HEK293 (cell line): Measurements from ENCODE around the gene GIMD1.
A peak's percentile ranks its signal among the peaks of the same experiment; 100 is the strongest.

Experiments
- GLIS1 ChIP-seq: fragments of 450-650 bp; formaldehyde crosslinking; IDR thresholded peaks from 2 replicates; pipeline ENCODE4 v1.5.1; 2016; ENCODE audit warnings: missing biosample characterization, missing genetic modification characterization
- IKZF3 ChIP-seq: fragments of 450-650 bp; IDR thresholded peaks from 2 replicates; pipeline ENCODE4 v1.5.0; 2018; ENCODE audit warnings: missing biosample characterization, mild to moderate bottlenecking, missing genetic modification characterization, moderate library complexity
- MZF1 ChIP-seq: fragments of 450-650 bp; formaldehyde crosslinking; IDR thresholded peaks from 2 replicates; pipeline ENCODE4 v1.5.1; 2017; ENCODE audit warnings: missing biosample characterization, missing genetic modification characterization, borderline replicate concordance
- PRDM1 ChIP-seq: fragments of 450-650 bp; formaldehyde crosslinking; IDR thresholded peaks from 2 replicates; pipeline ENCODE4; 2016; ENCODE audit warnings: missing biosample characterization, missing genetic modification characterization
- PRDM4 ChIP-seq: fragments of 450-650 bp; formaldehyde crosslinking; IDR thresholded peaks from 2 replicates; pipeline ENCODE4 v1.5.1; 2017; ENCODE audit warnings: missing biosample characterization, missing genetic modification characterization
- ZBTB48 ChIP-seq: fragments of 450-650 bp; formaldehyde crosslinking; IDR thresholded peaks from 2 replicates; pipeline ENCODE4 v1.5.1; 2016; ENCODE audit warnings: missing biosample characterization, missing genetic modification characterization
- ZFP37 ChIP-seq: fragments of 450-650 bp; formaldehyde crosslinking; IDR thresholded peaks from 2 replicates; pipeline ENCODE4 v1.5.1; 2016; ENCODE audit warnings: missing biosample characterization, missing genetic modification characterization
- ZFP41 ChIP-seq: fragments of 450-650 bp; formaldehyde crosslinking; IDR thresholded peaks from 2 replicates; pipeline ENCODE4 v1.5.1; 2016; ENCODE audit warnings: missing biosample characterization, missing genetic modification characterization, borderline replicate concordance
- ZNF223 ChIP-seq: fragments of 450-650 bp; formaldehyde crosslinking; IDR thresholded peaks from 2 replicates; pipeline ENCODE4 v1.5.1; 2016; ENCODE audit warnings: missing biosample characterization, missing genetic modification characterization
- ZNF266 ChIP-seq: fragments of 450-650 bp; formaldehyde crosslinking; IDR thresholded peaks from 2 replicates; pipeline ENCODE4 v1.5.1; 2016; ENCODE audit warnings: missing biosample characterization, missing genetic modification characterization, low read depth
- ZNF366 ChIP-seq: fragments of 450-650 bp; formaldehyde crosslinking; conservative IDR thresholded peaks from 2 replicates; pipeline ENCODE4 v1.5.1; 2016; ENCODE audit warnings: missing biosample characterization, missing genetic modification characterization
- ZNF394 ChIP-seq: fragments of 450-650 bp; formaldehyde crosslinking; IDR thresholded peaks from 2 replicates; pipeline ENCODE4 v1.5.1; 2016; ENCODE audit warnings: missing biosample characterization, missing genetic modification characterization, mild to moderate bottlenecking, moderate library complexity, borderline replicate concordance
- ZNF423 ChIP-seq: fragments of 450-650 bp; formaldehyde crosslinking; IDR thresholded peaks from 2 replicates; pipeline ENCODE4 v1.5.1; 2016; ENCODE audit warnings: missing biosample characterization, missing genetic modification characterization
- ZNF426 ChIP-seq: fragments of 450-650 bp; formaldehyde crosslinking; IDR thresholded peaks from 2 replicates; pipeline ENCODE4 v1.5.1; 2017; ENCODE audit warnings: missing biosample characterization, missing genetic modification characterization, mild to moderate bottlenecking, inconsistent platforms, moderate library complexity
- ZNF501 ChIP-seq: fragments of 450-650 bp; formaldehyde crosslinking; IDR thresholded peaks from 2 replicates; pipeline ENCODE4 v1.5.1; 2016; ENCODE audit warnings: missing biosample characterization, missing genetic modification characterization
- ZNF548 ChIP-seq: fragments of 450-650 bp; formaldehyde crosslinking; IDR thresholded peaks from 2 replicates; pipeline ENCODE4 v1.5.1; 2016; ENCODE audit warnings: missing biosample characterization, missing genetic modification characterization
- ZNF561 ChIP-seq: fragments of 450-650 bp; IDR thresholded peaks from 2 replicates; pipeline ENCODE4 v1.5.1; 2018; ENCODE audit warnings: missing biosample characterization, missing genetic modification characterization, borderline replicate concordance
- ZNF571 ChIP-seq: fragments of 450-650 bp; formaldehyde crosslinking; IDR thresholded peaks from 2 replicates; pipeline ENCODE4 v1.5.0; 2017; ENCODE audit warnings: missing biosample characterization, missing genetic modification characterization
- ZNF610 ChIP-seq: fragments of 450-650 bp; formaldehyde crosslinking; IDR thresholded peaks from 2 replicates; pipeline ENCODE4 v1.5.1; 2016; ENCODE audit warnings: missing biosample characterization, missing genetic modification characterization, borderline replicate concordance
- ZNF623 ChIP-seq: fragments of 450-650 bp; formaldehyde crosslinking; IDR thresholded peaks from 2 replicates; pipeline ENCODE4 v1.5.1; 2016; ENCODE audit warnings: missing biosample characterization, missing genetic modification characterization
- ZNF639 ChIP-seq: fragments of 450-650 bp; formaldehyde crosslinking; IDR thresholded peaks from 2 replicates; pipeline ENCODE4 v1.5.1; 2016; ENCODE audit warnings: missing biosample characterization, missing genetic modification characterization
- ZNF76 ChIP-seq: fragments of 450-650 bp; formaldehyde crosslinking; IDR thresholded peaks from 2 replicates; pipeline ENCODE4; 2016; ENCODE audit warnings: low read depth, missing biosample characterization, missing genetic modification characterization, borderline replicate concordance
- ZNF791 ChIP-seq: fragments of 450-650 bp; formaldehyde crosslinking; IDR thresholded peaks from 2 replicates; pipeline ENCODE4 v1.5.1; 2016; ENCODE audit warnings: missing biosample characterization, missing genetic modification characterization
- ZSCAN16 ChIP-seq: fragments of 450-650 bp; formaldehyde crosslinking; IDR thresholded peaks from 2 replicates; pipeline ENCODE4 v1.5.1; 2016; ENCODE audit warnings: missing biosample characterization, missing genetic modification characterization
- ZSCAN5A ChIP-seq: fragments of 450-650 bp; formaldehyde crosslinking; IDR thresholded peaks from 2 replicates; pipeline ENCODE4 v1.5.1; 2016; ENCODE audit warnings: missing biosample characterization, missing genetic modification characterization
- TF ChIP-seq, protein P1 (sequence below): fragments of 450-650 bp; formaldehyde crosslinking; IDR thresholded peaks from 2 replicates; pipeline ENCODE4 v1.5.1; 2016; ENCODE audit warnings: missing biosample characterization, missing genetic modification characterization
- TF ChIP-seq, protein P2 (sequence below): fragments of 450-650 bp; formaldehyde crosslinking; IDR thresholded peaks from 2 replicates; pipeline ENCODE4 v1.5.1; 2017; ENCODE audit warnings: missing biosample characterization, missing genetic modification characterization

GIMD1 gene

DNA sequence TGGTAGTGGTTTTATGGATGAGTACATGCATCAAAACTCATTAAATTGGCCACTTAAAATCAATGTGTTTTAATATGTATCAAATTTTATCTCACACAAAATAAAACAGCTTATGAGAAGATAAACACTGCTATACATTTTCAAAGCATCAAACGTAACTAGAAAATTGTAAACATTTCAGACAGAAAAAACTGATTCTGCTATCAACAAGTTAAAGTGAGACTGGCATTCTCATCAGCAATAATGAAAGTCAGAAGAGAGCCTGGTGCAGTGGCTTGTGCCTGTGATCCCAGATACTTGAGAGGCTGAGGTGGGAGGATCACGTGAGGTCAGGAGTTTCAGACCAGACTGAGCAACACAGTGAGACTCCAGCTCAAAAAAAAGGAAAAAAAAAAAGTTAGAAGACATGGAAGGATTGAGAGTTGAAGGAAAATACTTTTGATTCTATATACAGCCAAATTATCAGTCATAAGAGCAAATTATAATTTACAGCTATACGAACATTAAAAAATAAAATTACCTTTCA is 55.5 kb downstream of the GIMD1 start (continued):
- no peak for TF ChIP-seq ZNF223 (tag by site-specific recombination)
- TF ChIP-seq IKZF3 (tag by site-specific recombination) = no peak
- TF ChIP-seq GLIS1 (tag by site-specific recombination) = no peak
- TF ChIP-seq ZNF548 (tag by site-specific recombination) = no peak
- no peak for TF ChIP-seq ZNF610 (tag by site-specific recombination)
- no peak for TF ChIP-seq ZSCAN5A (tag by site-specific recombination)
- no peak for TF ChIP-seq PRDM4 (tag by site-specific recombination)
- TF ChIP-seq, protein P1, sequence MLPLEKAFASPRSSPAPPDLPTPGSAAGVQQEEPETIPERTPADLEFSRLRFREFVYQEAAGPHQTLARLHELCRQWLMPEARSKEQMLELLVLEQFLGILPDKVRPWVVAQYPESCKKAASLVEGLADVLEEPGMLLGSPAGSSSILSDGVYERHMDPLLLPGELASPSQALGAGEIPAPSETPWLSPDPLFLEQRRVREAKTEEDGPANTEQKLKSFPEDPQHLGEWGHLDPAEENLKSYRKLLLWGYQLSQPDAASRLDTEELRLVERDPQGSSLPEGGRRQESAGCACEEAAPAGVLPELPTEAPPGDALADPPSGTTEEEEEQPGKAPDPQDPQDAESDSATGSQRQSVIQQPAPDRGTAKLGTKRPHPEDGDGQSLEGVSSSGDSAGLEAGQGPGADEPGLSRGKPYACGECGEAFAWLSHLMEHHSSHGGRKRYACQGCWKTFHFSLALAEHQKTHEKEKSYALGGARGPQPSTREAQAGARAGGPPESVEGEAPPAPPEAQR (tag by site-specific recombination) = no peak
- no peak for TF ChIP-seq ZNF571 (tag by site-specific recombination)
- TF ChIP-seq ZNF266 = no peak
- TF ChIP-seq ZNF639 (tag by site-specific recombination) = no peak
- no peak for TF ChIP-seq ZFP37
- no peak for TF ChIP-seq ZNF426 (tag by site-specific recombination)
- no peak for TF ChIP-seq ZNF76 (tag by site-specific recombination)
- TF ChIP-seq ZSCAN16 (tag by site-specific recombination) = no peak
- no peak for TF ChIP-seq MZF1 (tag by site-specific recombination)
- TF ChIP-seq, protein P2, sequence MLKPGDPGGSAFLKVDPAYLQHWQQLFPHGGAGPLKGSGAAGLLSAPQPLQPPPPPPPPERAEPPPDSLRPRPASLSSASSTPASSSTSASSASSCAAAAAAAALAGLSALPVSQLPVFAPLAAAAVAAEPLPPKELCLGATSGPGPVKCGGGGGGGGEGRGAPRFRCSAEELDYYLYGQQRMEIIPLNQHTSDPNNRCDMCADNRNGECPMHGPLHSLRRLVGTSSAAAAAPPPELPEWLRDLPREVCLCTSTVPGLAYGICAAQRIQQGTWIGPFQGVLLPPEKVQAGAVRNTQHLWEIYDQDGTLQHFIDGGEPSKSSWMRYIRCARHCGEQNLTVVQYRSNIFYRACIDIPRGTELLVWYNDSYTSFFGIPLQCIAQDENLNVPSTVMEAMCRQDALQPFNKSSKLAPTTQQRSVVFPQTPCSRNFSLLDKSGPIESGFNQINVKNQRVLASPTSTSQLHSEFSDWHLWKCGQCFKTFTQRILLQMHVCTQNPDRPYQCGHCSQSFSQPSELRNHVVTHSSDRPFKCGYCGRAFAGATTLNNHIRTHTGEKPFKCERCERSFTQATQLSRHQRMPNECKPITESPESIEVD (tag by site-specific recombination) = 0 out of 2 replicates have a peak, but pooled peaks have one; percentile 25
- no peak for TF ChIP-seq ZNF791 (tag by site-specific recombination)
- no peak for TF ChIP-seq ZNF623 (tag by site-specific recombination)
- TF ChIP-seq ZNF501 (tag by site-specific recombination) = no peak
- TF ChIP-seq PRDM1 (tag by site-specific recombination) = 0 out of 2 replicates have a peak, but pooled peaks have one; percentile 29
- no peak for TF ChIP-seq ZNF366 (tag by site-specific recombination)
- no peak for TF ChIP-seq ZNF394 (tag by site-specific recombination)
- no peak for TF ChIP-seq ZBTB48 (tag by site-specific recombination)
- no peak for TF ChIP-seq ZNF561
- no peak for TF ChIP-seq ZNF423 (tag by site-specific recombination)
- TF ChIP-seq ZFP41 (tag by site-specific recombination) = no peak
